LNCAP (cell line): ENCODE results near the gene KATNB1.

Source experiments
- TF ChIP-seq, protein P1 (sequence below): fragments of 450-650 bp; IDR thresholded peaks from 2 replicates; pipeline ENCODE4 v1.5.1; 2017; ENCODE audit warnings: mild to moderate bottlenecking

KATNB1 gene

DNA sequence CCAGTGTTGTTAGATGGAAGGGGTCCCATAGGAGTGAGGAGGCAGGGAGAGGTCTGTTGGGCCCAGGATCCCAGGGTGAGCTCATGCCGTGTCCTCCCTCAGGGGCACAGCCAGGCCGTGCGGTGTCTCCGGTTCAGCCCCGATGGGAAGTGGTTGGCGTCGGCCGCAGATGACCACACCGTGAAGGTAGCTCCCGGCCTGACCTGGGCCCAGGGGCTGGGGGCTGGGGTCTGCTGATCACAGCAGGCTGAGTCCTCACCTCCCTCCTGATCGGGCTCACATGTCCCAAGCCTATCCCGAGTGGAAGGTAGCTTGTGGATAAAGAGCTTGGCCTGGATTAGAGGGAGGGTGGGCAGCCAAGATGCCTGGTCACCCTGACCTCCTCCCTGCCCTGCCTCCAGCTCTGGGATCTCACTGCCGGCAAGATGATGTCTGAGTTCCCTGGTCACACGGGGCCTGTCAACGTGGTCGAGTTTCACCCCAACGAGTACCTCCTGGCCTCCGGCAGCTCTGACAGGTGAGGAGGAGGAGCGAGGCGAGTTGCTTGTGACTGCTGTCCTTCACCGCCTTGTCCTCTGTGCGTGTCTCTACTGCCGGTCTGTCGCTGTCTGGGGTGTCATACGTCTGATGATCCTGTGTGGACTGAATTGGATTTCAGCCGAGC lies 16.1 kb downstream of the KATNB1 start:
- TF ChIP-seq, protein P1, sequence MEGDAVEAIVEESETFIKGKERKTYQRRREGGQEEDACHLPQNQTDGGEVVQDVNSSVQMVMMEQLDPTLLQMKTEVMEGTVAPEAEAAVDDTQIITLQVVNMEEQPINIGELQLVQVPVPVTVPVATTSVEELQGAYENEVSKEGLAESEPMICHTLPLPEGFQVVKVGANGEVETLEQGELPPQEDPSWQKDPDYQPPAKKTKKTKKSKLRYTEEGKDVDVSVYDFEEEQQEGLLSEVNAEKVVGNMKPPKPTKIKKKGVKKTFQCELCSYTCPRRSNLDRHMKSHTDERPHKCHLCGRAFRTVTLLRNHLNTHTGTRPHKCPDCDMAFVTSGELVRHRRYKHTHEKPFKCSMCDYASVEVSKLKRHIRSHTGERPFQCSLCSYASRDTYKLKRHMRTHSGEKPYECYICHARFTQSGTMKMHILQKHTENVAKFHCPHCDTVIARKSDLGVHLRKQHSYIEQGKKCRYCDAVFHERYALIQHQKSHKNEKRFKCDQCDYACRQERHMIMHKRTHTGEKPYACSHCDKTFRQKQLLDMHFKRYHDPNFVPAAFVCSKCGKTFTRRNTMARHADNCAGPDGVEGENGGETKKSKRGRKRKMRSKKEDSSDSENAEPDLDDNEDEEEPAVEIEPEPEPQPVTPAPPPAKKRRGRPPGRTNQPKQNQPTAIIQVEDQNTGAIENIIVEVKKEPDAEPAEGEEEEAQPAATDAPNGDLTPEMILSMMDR = no peak

DNA sequence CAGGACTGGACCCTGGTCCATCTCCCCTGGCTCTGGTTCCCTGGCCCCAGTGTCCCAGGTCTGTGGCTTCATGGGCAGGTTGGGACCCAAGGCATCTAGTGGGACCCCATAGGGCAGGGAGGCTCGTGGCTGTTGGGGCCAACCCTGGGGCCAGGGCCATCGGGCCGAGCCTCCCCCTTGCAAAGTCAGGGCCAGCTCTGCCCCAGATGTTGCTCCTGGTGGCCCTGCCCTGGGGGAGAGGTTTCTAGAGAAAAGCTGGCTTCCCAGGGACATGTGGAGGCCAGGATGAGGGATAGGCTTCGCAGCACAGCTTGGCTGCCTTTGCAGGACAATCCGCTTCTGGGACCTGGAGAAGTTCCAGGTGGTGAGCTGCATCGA lies 16.6 kb downstream of the KATNB1 start:
- TF ChIP-seq, protein P1 = no peak

DNA sequence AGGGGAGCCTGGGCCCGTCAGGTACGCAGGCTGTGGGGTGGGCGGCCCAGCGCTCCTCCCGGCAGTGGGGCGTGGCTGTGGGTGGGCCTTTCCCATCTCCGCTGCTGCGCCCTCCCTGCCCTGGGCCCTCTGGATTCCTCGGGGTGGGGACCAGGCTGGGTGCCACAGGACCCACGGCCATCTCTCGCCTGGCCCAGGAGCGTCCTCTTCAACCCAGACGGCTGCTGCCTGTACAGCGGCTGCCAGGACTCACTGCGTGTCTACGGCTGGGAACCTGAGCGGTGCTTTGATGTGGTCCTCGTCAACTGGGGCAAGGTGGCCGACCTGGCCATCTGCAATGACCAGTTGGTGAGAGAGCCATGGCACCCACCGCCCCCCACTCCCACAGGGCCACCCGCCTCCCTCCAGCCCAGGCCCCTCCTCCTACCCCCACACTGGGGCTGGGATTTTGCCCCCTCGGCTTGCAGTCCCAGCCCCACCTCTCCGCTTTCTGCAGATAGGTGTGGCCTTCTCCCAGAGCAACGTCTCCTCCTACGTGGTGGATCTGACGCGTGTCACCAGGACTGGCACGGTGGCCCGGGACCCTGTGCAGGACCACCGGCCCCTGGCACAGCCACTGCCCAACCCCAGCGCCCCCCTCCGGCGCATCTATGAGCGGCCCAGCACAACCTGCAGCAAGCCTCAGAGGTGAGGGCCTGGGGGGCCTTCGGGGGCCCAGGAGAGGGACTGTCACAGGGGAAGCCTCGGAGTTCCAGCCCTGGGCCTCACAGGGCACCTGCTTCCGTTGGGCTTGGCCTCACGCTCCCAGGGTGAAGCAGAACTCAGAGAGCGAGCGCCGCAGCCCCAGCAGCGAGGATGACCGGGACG lies 17.2 kb downstream of the KATNB1 start:
- TF ChIP-seq, protein P1 = no peak

DNA sequence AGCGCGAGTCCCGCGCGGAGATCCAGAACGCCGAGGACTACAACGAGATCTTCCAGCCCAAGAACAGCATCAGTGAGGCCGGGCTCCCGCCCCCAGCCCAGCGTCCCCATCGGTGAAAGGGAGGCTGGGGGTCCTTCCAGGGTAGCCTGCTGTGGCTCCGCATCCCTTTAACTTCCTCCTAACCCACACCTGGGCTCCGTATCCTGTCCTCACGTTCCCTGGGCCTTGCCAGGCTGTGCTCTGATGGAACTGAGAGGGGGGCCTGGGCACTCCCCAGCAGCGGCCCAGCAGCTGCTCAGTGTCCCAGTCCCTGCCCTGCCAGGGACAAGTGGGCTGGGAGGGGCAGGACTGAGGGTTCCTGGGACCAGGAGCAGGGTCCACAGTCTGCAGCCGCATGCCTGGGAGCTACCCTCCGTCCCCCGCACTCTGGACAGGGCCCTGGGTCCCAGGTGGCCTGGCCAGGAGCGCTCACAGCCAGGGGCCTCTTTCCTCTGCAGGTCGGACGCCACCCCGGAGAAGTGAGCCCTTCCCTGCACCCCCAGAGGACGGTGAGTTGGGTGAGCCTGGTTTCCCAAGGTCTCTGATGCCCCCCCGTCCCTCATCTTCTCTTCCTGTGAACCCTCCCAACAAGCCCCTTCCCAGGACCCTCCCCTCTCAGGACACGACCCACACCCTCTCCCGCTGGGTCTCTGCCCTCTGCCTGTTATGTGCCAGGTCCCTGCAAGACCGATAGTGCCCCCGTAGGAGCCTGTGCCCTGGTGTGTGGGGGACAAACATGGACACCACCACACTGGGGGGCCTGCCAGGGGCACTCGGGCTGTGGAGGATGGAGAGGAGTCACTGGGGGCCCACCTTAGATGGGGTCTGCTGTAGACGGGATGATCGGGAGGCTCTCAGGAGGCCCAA lies 18.1 kb downstream of the KATNB1 start:
- TF ChIP-seq, protein P1 = no peak

DNA sequence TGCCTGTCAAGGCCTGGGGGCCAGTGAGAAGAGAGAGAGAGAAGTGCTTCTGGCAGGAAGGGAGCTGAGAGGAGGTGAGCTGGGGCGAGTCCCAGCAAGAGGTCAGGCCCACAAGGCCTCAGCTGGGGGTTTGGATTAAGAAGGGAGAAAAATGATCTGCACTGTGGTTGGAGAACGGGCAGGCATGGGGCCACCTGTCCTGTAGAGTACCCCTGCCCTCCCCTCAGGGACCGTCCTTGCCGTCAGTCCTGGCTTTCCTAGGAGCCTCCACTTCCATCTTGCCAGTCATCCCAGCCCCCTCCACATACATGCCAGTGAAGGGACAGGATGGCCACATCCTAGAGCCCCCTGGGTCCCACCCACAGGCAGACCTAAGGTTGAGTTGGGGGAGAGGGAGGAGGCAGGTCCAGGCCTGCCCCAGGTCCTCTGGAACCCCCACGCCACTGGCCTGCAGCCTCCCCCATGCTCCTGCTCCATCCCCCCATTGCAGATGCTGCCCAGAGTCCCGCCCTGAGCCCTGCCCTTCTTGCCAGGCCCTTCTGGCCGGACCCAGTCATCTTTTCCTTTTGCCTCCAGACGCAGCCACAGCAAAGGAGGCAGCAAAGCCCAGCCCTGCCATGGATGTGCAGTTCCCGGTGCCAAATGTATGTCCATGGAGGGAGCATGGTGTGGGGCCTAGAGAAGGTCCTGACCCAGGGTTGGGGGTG lies 18.9 kb downstream of the KATNB1 start:
- TF ChIP-seq, protein P1 = no peak

DNA sequence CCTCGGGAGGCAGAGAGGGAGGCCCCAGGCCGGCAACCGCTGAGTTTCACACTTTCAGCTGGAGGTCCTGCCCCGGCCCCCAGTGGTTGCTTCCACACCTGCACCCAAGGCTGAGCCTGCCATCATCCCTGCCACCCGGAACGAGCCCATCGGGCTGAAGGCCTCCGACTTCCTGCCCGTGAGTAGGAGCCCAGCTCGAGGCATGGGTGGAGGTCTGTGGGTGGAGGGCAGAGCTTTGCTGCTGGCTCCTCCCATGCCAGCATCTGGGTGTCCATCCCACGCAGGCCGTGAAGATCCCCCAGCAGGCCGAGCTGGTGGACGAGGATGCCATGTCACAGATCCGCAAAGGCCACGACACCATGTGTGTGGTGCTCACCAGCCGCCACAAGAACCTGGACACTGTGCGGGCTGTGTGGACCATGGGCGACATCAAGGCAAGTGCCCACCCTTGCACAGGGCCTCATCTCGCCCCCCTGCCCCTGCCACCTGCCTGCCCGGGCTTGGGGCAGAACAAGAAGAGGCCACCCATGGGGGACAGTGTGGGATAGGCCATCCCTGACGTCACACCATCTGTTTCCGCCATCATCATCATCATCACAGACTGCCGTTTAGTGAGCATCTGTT lies 19.6 kb downstream of the KATNB1 start:
- TF ChIP-seq, protein P1 = no peak
